ENCODE results near the gene P2RX1. TPM values are rescaled to one million over a fixed set of nuclear protein-coding genes. Genes with fewer than 3 reads are reported as not detected.

P2RX1 gene
- 0.03 and 0.05 TPM in 2 replicates for polyA plus RNA-seq (2011; rRNA removed)
- polyA plus RNA-seq (2012; cell fraction: cytosol; rRNA removed): 0.03 and 0.04 TPM in 2 replicates
- 0.17 and 0.37 TPM in 2 replicates for polyA plus RNA-seq (2012; cell fraction: nucleus; rRNA removed)
- 0.09 to 0.13 TPM in 2 of 3 replicates, not detected in the other for polyA plus RNA-seq (2017; fragmentation: RNase III; extraction: RNeasy Plus Mini Kit Qiagen cat#74134 plus additional on column Dnase treatment)
- 0.10 and 0.21 TPM in 2 replicates for polyA minus RNA-seq (2011; rRNA and poly(A)+ RNA removed)

DNA sequence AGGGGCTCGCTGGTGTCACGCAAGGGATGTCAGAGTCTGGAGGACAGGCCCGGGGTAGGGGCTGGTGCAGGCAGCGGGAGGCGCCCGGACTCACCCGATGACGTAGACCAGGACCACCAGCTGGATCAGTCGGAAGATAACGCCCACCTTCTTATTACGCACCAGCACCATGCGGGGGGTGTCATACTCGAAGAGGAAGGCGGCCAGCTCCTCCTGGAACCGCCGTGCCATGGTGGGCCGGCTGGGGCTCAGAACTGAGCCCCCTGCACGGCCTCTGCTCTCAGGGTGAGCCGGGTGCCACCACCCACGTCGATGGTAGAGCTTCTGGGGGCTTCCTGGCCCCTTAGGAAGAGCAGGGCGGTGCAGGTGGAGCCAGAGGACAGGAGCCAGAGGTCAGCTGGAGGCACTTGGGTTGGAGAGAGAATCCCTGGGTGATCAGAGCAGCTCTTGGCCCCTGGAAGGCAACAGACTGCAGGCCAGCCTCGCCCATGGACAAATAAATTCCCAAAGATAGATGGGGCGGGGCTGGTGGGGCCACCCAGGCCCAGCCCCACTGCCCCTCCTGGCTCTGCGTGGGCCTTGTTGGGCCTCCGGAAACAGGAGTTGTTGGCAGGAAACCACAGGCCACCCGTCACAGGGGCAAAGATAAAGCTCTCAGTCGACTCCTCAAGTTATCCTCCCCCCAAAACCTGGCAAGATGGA lies at the start of gene P2RX1:
TSS of gene P2RX1 (minus strand) at position 471 of the 702 bp plus-strand sequence. CDS start at position 231, 240 bp downstream.
- no peak for TF ChIP-seq HEYL (CRISPR knock-in tag; IDR thresholded peaks at IDR 0.05)
- TF ChIP-seq, protein P1, sequence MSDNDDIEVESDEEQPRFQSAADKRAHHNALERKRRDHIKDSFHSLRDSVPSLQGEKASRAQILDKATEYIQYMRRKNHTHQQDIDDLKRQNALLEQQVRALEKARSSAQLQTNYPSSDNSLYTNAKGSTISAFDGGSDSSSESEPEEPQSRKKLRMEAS (IDR thresholded peaks at IDR 0.05): no peak
- TF ChIP-seq CHD4 (IDR thresholded peaks at IDR 0.05; ENCODE audit: borderline replicate concordance): no peak
- no peak for TF ChIP-seq HDAC2 (IDR thresholded peaks at IDR 0.05)
- ChIA-PET POLR2A (no interaction called here), CTCF (interaction anchor here (0.5 to 13.0 kb wide), 16 partner anchors 9 to 868 kb away, joined by 3 to 256 read pairs (median 30); partner anchors contain the start of genes CAMKK1 and NCBP3)
- Histone ChIP-seq H3K27ac (peak within 1 kb of the TSS in 1 of 2 experiments; percentile 46; a peak in 2 of 6 replicates), H3K4me1 (peaks cover 21% of the 10 kb centered on the region; the same call in 2 of the 3 replicates), H3K4me3 (no peak within 1 kb of the TSS), H3K9me3 (no peaks in the 10 kb centered on the region), H3K4me2 (peak within 1 kb of the TSS; percentile 29; the same call in 2 of the 3 replicates)
- 79% methylated on average over 27 of the region's 28 CpGs for WGBS (ENCODE audit: missing lambda C conversion rate)
- FAIRE-seq (no peak), DNase-seq (ENCODE audit: low read depth in 1 of 2, low spot score in 1 of 2) (no peak), ATAC-seq (no peak)

DNA sequence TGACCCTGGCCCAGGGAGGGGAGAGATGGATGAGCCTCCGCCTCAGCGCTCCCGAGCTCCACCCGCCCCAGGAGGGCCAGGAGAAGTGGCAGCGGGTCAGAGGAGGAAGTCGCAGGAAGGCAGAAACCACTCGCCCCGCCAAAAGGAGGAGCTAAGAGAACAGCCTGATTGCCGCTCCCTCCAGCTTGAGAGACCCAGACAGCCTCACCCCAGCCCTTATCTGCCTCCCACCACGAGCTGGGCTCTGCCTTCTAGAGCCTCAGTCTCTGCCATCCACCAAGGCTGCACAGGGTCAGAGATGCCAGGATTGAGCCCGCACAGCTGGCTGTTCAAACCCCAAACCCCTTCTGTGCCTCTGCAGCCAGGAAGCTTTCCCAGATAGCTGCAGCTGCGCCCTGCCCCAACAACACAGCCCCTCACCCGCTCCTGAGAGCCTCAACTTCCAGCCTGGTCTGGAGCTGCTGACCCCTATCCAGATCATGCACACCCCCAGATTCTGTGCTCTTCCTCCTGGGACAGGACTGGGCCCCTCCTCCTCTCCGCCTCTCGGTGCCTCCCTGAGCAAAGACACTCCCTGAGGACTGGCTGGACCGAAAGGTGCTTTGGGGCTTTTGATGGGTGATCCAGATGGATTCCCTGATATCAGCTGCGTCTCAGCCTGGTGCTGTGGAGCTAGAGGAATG lies 49.0 kb upstream of the P2RX1 start:
- ATAC-seq (peak; percentile 86 to 94), DNase-seq (ENCODE audit: low read depth in 1 of 2, low spot score in 1 of 2) (peak; percentile 83 to 92), FAIRE-seq (no peak)
- H3K27ac ChIP-seq: peak overlapping the region; percentile 74 to 86
- ChIA-PET POLR2A (interaction anchor here (0.6 to 1.8 kb wide), 8 partner anchors 12 to 584 kb away, joined by 3 to 14 read pairs (median 4); partner anchors contain the start of genes CYB5D2 and ZZEF1), CTCF (interaction anchor here (0.6 to 5.9 kb wide), 27 partner anchors 10 to 298 kb away, joined by 3 to 32 read pairs (median 3); no protein-coding TSS in a partner anchor)
- TF ChIP-seq JUNB (IDR thresholded peaks at IDR 0.05) (no peak), RCOR1 (IDR thresholded peaks at IDR 0.05; ENCODE audit: low read depth, low read length) (no peak), ESRRA (IDR thresholded peaks at IDR 0.05; ENCODE audit: borderline replicate concordance, low read length) (no peak), CBX8 (IDR thresholded peaks at IDR 0.05) (no peak), CHD4 (IDR thresholded peaks at IDR 0.05; ENCODE audit: borderline replicate concordance) (no peak), MAZ (IDR thresholded peaks at IDR 0.05; ENCODE audit: borderline replicate concordance, low read depth, low read length) (no peak), FOSB (CRISPR knock-in tag; IDR thresholded peaks at IDR 0.05) (no peak), MAFK (IDR thresholded peaks at IDR 0.05; ENCODE audit: partially characterized antibody) (no peak), RAD21 (conservative IDR thresholded peaks at IDR 0.05 in 1 of 2, IDR thresholded peaks at IDR 0.05 in 1 of 2) (peak; percentile 40 to 45; a peak in 3 of 5 replicates), GATA3 (IDR thresholded peaks at IDR 0.05; ENCODE audit: borderline replicate concordance) (no peak), BHLHE40 (IDR thresholded peaks at IDR 0.05; ENCODE audit: low read depth, low read length) (no peak), POLR2A (IDR thresholded peaks at IDR 0.05; ENCODE audit: low read length) (peak; percentile 64), JUN (IDR thresholded peaks at IDR 0.05) (peak in 1 of 2 experiments; percentile 9; a peak in 1 of 5 replicates)
- TF ChIP-seq, protein P2, sequence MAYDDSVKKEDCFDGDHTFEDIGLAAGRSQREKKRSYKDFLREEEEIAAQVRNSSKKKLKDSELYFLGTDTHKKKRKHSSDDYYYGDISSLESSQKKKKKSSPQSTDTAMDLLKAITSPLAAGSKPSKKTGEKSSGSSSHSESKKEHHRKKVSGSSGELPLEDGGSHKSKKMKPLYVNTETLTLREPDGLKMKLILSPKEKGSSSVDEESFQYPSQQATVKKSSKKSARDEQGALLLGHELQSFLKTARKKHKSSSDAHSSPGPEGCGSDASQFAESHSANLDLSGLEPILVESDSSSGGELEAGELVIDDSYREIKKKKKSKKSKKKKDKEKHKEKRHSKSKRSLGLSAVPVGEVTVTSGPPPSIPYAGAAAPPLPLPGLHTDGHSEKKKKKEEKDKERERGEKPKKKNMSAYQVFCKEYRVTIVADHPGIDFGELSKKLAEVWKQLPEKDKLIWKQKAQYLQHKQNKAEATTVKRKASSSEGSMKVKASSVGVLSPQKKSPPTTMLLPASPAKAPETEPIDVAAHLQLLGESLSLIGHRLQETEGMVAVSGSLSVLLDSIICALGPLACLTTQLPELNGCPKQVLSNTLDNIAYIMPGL (CRISPR knock-in tag; IDR thresholded peaks at IDR 0.05; ENCODE audit: borderline replicate concordance): no peak
- TF ChIP-seq, protein P1 (IDR thresholded peaks at IDR 0.05): peak; percentile 46; the same call in 1 of the 2 replicates
- TF ChIP-seq, protein P3, sequence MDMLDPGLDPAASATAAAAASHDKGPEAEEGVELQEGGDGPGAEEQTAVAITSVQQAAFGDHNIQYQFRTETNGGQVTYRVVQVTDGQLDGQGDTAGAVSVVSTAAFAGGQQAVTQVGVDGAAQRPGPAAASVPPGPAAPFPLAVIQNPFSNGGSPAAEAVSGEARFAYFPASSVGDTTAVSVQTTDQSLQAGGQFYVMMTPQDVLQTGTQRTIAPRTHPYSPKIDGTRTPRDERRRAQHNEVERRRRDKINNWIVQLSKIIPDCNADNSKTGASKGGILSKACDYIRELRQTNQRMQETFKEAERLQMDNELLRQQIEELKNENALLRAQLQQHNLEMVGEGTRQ (IDR thresholded peaks at IDR 0.05): no peak
- peak overlapping the region; percentile 55 for H3K4me3 ChIP-seq
- H3K9me3 ChIP-seq: no peaks in the 10 kb centered on the region
- peaks cover 24% of the 10 kb centered on the region for H3K4me1 ChIP-seq
- peak overlapping the region; percentile 92 for H3K4me2 ChIP-seq
- 15% methylated on average over 17 of the region's 17 CpGs for WGBS (ENCODE audit: missing lambda C conversion rate)
